Thyroid gland (tissue), 4 donors: ENCODE data around the gene KCNQ1OT1.

ENCODE experiments used
- CTCF ChIP-seq, 6 experiments: fragments of 200-600 bp in 3 of 6; fragments of 450-650 bp in 3 of 6; sonication (generic) in 3 of 6; IDR thresholded peaks; one replicate each; pipeline ENCODE4 v1.5.1; 2016 to 2019; ENCODE audit warnings: antibody characterized with exemption in 6 of 6, mild to moderate bottlenecking in 2 of 6, inconsistent platforms in 1 of 6, moderate library complexity in 1 of 6
- POLR2A ChIP-seq, 2 donors: fragments of 450-650 bp; IDR thresholded peaks; one replicate each; pipeline ENCODE4 v1.6.1; 2017; ENCODE audit warnings: antibody characterized with exemption in 2 of 2, mild to moderate bottlenecking in 2 of 2, moderate library complexity in 1 of 2

DNA sequence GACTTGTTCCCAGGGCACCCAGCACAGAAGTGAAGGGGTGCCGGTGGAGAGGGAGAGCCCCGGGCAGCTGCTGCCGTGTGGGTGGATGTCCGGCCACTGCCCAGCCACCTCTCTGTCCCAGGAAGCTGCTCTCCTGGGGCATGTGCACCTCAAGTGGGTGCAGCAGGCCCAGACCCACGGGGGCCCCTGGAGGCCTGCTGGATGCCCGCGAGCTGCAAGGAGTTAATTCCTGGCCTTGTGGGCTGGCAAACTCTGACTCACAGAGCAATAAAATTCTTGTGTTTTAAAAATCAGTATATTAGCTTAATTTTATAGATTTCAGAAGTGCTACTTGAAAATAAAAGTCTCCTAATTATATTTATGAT lies 37.4 kb upstream of the KCNQ1OT1 start:
- TF ChIP-seq CTCF (IDR thresholded peaks at IDR 0.05), result no peak
- TF ChIP-seq POLR2A (IDR thresholded peaks at IDR 0.05), result no peak
